Measurements from ENCODE around the gene DDX49.
"Not testable (repeated sequence)": the region's sequence is repeated elsewhere in the genome, so short reads cannot be mapped to it uniquely, and the experiment has no call there.

The DDX49 gene

GRCh38 chr19:18895038-18895823 is 24.3 kb upstream of the DDX49 start:
- in situ Hi-C loops (cut with MboI; ENCODE audit: low sequenced_read_pairs), result no loop called here

DNA sequence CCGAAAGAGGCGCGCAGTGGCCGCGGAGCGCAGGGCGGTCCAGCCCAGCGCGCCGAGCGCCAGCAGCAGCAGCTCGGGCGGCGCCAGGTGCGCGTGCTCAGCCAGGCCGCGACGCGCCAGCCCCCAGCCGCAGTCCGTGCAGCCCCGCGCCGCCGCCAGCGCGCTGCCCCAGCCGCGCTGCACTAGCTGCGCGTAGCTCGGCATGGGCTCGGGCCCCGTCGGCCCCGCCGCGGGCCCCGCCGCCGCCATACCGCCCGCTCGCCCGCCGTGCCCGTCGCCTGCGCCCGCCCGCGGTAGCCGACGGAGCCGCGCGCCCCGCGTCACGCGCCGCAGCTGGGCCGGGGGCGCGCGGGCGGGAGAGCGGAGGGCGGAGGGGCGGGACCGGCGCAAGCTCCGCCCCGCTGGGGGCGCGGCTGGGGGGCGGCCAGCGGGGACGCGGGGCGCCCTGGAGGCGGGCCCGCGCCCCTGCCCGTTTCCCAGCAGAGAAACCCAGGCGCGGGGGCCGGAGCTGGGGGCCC is 23.6 kb upstream of the DDX49 start, which contains the start of gene CERS1:
Gene CERS1 (minus strand): TSS at position 335 of the 518 bp plus-strand sequence. CDS start 86 bp downstream, at position 249.
- in situ Hi-C loops (cut with MboI; ENCODE audit: low sequenced_read_pairs), result no loop called here

GRCh38 chr19:18896421-18896841 is 23.1 kb upstream of the DDX49 start:
- in situ Hi-C loops (cut with MboI; ENCODE audit: low sequenced_read_pairs), result no loop called here

GRCh38 chr19:18897094-18898029 is 22.2 kb upstream of the DDX49 start:
- in situ Hi-C loops (cut with MboI; ENCODE audit: low sequenced_read_pairs), result no loop called here

- in situ Hi-C loops (cut with MboI; ENCODE audit: low sequenced_read_pairs), result no loop called here
These were observed 21.4 kb upstream of the DDX49 start for GRCh38 chr19:18898081-18898606.

DNA sequence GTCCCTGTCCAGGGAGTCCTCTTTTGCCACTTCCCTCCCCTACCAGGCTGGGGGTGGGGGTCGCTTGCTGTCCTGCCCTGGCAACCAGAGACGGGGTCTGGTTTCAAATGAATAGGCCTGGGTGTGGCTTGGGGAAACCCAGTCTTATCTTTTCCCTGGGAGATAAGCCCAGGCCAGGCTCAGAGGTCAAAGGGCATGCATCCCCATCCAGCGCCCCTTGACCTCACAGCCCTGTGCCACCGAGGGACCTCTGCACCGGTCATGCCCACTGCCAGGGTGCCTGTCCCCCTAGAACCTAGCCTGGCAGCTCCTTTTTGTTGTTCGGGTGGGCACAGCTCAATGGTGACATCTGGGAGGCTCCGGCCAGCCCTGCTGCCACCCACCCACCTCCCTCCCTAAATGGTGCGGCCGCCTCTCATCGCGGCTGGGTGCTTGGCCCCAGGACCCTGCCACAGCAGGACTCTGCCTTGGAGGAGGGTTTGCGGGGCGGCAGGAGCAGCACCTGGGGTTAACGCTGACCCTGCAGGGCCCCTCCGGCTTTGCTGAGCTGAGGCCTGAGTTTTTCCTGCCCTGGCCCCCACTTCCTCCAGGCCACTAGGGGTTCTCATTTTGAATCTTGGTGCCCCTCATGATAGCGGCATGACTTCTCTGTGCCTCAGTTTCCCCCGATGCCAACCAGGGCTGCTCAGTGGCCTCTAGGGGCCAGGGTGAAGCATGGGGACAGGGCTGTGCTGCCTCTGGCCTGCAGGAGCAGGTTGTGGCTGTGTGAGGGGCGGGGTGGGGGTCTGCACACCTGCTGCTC is 20.7 kb upstream of the DDX49 start:
- in situ Hi-C loops (cut with MboI; ENCODE audit: low sequenced_read_pairs), result no loop called here

GRCh38 chr19:18899624-18900560 is 19.6 kb upstream of the DDX49 start:
- in situ Hi-C loops (cut with MboI; ENCODE audit: low sequenced_read_pairs), result no loop called here

- in situ Hi-C loops (cut with MboI; ENCODE audit: low sequenced_read_pairs), result no loop called here
These were observed 18.6 kb upstream of the DDX49 start for GRCh38 chr19:18900700-18901481.

DNA sequence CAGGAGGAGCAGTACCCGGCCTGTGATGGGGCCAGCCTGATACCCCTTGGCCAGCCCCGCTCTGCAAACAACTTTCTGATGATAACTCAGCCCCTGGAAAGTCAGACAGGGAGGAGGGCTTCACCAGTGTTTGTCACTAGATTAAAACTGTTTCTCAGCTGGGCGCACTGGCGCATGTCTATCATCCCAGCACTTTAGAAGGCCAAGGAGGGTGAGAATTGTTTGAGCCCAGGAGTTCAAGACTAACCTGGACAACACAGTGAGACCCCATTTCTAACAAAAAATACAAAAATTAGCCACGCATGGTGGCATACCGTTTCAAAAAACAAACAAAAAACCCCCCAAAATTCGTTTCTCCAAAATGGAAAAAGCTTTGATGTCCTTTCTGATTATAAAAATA is 18.0 kb upstream of the DDX49 start:
- in situ Hi-C loops (cut with MboI; ENCODE audit: low sequenced_read_pairs), result no loop called here

DNA sequence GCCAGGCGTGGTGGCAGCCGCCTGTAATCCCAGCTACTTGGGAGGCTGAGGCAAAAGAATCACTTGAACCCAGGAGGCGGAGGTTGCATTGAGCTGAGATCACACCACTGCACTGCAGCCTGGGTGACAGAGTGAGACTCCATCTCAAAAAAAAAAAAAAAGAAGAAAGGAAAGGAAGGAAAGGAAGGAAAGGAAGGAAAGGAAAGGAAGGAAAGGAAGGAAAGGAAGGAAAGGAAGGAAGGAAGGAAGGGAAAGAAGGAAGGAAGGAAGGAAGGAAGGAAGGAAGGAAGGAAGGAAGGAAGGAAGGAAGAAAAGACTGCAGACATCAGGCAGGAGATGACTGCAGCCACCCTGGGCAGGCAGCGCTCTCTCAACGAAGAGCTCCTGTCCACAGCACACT is 17.0 kb upstream of the DDX49 start:
- in situ Hi-C loops (cut with MboI; ENCODE audit: low sequenced_read_pairs), result not testable (repeated sequence)

DNA sequence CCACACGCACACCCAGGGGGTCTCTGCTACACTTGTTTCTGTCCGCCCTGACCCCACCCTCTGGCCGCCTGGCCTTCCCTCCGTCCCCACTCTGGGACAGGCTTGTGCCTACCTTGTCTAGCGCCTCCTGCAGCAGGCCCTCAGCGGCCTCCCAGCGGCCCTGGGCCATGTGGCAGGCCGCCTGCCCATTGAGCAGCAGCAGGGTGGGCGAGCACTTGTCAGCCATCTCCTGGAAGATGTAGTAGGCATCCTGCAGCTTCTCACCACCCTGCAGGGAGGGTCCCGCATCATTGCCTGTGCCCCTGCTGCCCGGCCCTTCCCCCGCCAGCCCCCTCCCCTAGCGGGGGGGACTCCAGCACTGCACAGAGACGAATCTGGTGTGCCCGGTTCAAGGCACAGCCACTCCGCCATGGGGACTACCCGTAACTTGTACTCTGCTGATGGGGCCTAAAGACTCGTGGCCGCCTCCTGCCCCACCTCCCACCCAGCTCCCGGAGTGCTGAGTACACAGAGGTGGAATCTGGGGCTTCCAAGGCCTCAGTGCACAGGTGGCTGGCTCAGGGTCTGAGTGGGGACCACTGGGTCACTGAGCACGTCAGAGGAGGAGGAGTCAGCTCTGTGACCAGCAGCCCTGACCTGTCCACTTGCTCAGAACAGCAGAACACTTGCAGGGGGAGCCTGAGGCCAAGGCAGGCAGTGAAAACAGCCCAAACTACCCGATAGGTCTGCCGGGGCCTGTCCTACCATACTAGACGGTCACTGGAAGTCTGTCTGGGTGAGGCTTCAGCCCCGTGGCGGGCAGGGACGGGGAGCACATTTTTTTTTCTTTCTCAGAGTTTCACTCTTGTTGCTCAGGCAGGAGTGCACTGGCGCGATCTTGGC is 16.1 kb upstream of the DDX49 start:
- in situ Hi-C loops (cut with MboI; ENCODE audit: low sequenced_read_pairs), result no loop called here

DNA sequence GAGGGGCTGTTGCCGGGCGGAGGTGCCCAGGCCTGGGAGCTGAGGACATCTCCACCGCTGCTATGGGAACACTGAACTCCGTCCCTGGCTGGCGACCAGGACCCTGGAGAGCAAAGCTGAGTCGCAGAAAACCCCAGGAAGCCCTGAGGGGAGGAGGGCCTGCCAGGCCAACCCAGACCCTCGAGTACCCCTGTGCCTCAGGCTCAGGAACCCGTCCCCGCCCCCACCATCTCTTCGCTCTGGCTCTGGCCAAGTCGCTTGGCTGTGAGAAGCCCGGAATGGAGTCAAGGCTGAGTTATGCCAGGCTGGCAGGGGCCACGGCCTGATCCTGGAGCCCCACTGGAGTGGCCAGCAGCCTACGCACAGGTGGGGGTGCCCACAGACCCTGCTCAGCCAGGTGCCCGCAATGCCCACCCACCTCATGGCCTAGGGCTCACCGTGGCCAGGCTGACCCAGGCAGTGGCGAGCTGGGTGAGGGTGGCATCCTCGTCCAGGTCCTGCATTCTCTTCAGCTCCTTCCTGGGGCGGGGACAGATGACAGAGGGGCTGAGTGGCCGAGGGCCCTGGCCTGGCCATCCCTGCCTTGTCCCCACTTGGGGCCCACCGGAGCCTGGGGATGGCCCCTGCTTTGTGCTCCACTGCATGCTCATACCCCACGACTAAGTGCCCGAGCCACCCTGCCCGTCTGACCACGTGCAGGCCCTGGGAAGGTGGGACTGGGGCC is 15.0 kb upstream of the DDX49 start:
- in situ Hi-C loops (cut with MboI; ENCODE audit: low sequenced_read_pairs), result no loop called here

DNA sequence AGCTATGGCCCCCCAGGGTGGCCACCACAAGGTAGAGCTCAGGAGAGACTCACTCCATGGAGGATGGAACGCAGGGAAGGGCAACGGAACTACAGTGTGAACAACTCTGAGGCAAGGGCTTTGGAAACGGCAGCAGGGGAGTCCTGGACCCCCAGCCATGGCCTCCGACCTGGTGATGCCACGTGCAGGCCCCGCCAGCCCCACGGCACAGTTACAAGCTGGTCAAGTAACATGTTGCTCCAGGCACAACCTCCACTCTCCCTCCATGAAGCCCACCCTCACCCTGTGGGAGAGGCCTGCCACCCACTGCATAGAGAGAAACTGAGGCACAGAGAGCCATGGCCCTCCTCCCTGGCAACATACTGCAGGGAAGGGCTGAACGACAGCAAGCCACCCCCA is 14.5 kb upstream of the DDX49 start:
- in situ Hi-C loops (cut with MboI; ENCODE audit: low sequenced_read_pairs), result no loop called here

- in situ Hi-C loops (cut with MboI; ENCODE audit: low sequenced_read_pairs), result no loop called here
These were observed 13.8 kb upstream of the DDX49 start for GRCh38 chr19:18905513-18906236.

- in situ Hi-C loops (cut with MboI; ENCODE audit: low sequenced_read_pairs), result no loop called here
These were observed 12.7 kb upstream of the DDX49 start for GRCh38 chr19:18906605-18907519.
